Fibroblast of lung (primary cell): ENCODE data around the gene CPA1. TPM values are rescaled to one million over a fixed set of nuclear protein-coding genes. Genes with fewer than 3 reads are reported as not detected.
A peak's percentile ranks its signal among the peaks of the same experiment; 100 is the strongest.

Source experiments
- DNase-seq, 2 donors: peaks; one replicate each; pipeline versions ENCODE4 v3.0.0 to v3.0.0-alpha.2; 2010; ENCODE audit warnings: low read depth in 2 of 2
- H2AFZ ChIP-seq: 2 replicates; pipeline ENCODE4 v1.5.1; 2012; ENCODE audit warnings: low read length, control low read depth, inconsistent platforms
- H3K27ac ChIP-seq: 2 replicates; pipeline ENCODE4 v1.5.1; 2011; ENCODE audit warnings: low read length, control low read depth; ENCODE audit not compliant: insufficient read depth
- H3K27me3 ChIP-seq: 2 replicates; pipeline ENCODE4 v1.5.1; 2011; ENCODE audit warnings: mild to moderate bottlenecking, low read length; ENCODE audit not compliant: control insufficient read depth, insufficient read depth
- H3K36me3 ChIP-seq: 2 replicates; pipeline ENCODE4 v1.5.1; 2011; ENCODE audit warnings: low read length; ENCODE audit not compliant: control insufficient read depth, insufficient read depth
- H3K4me1 ChIP-seq: 2 replicates; pipeline ENCODE4 v1.5.1; 2011; ENCODE audit warnings: low read length; ENCODE audit not compliant: control insufficient read depth, insufficient read depth; ENCODE audit errors: extremely low read depth
- H3K4me2 ChIP-seq: 2 replicates; pipeline ENCODE4 v1.5.1; 2011; ENCODE audit warnings: low read length, control low read depth; ENCODE audit not compliant: insufficient read depth; ENCODE audit errors: extremely low read depth
- H3K4me3 ChIP-seq, 4 experiments: fragments of 200-600 bp in 1 of 4; sonication (generic) in 1 of 4; replicated peaks in 1 of 4; 2 replicates each; pipeline ENCODE4 v1.5.1; 2011 to 2016; ENCODE audit warnings: low read length in 4 of 4, low read depth in 3 of 4, mild to moderate bottlenecking in 3 of 4, control low read depth in 2 of 4, inconsistent platforms in 1 of 4, mixed read lengths in 1 of 4; ENCODE audit not compliant: insufficient read depth in 1 of 4; ENCODE audit errors: control extremely low read depth in 1 of 4
- H3K79me2 ChIP-seq: 2 replicates; pipeline ENCODE4 v1.5.1; 2012; ENCODE audit warnings: mild to moderate bottlenecking, low read length, inconsistent platforms; ENCODE audit not compliant: control insufficient read depth, insufficient read depth
- H3K9ac ChIP-seq: 2 replicates; pipeline ENCODE4 v1.5.1; 2011; ENCODE audit warnings: mild to moderate bottlenecking, low read length, control low read depth; ENCODE audit not compliant: insufficient read depth
- H3K9me3 ChIP-seq: 2 replicates; pipeline ENCODE4 v1.5.1; 2012; ENCODE audit warnings: low read depth, low read length; ENCODE audit not compliant: control insufficient read depth, insufficient read depth
- H4K20me1 ChIP-seq: 2 replicates; pipeline ENCODE4 v1.5.1; 2011; ENCODE audit warnings: low read length; ENCODE audit not compliant: control insufficient read depth, insufficient read depth; ENCODE audit errors: extremely low read depth
- CTCF ChIP-seq, 2 donors: IDR thresholded peaks in 1 of 2; conservative IDR thresholded peaks in 1 of 2; 1 replicate in 1 of 2; 2 replicates in 1 of 2; pipeline ENCODE4 v1.5.1; 2011 to 2012; ENCODE audit warnings: low read length in 2 of 2, control low read depth in 1 of 2, inconsistent platforms in 1 of 2, low read depth in 1 of 2, mild to moderate bottlenecking in 1 of 2
- EZH2 ChIP-seq: IDR thresholded peaks from 2 replicates; pipeline ENCODE4 v1.5.1; 2012; ENCODE audit warnings: low read length, control low read depth, mild to moderate bottlenecking; ENCODE audit errors: missing control alignments
- polyA plus RNA-seq, 2 donors: library from polyadenylated mRNA; depleted of rRNA in 1 of 2; stranded (reverse) in 1 of 2; unstranded in 1 of 2; fragments of >200 nt; gene quantifications; 2 replicates each; pipeline ENCODE4 v1.2.1, GENCODE V29; 2011 to 2012; ENCODE audit warnings: missing spikeins in 1 of 2
- total RNA-seq: library from RNA; depleted of rRNA; stranded (reverse); fragments of >200 nt; gene quantifications from 2 replicates; pipeline ENCODE4 v1.2.1, GENCODE V29; 2014

Gene CPA1
- total and polyA plus RNA-seq, 2 donors (not counting 1 experiment from before 2014, with no cell fraction given): under 0.01 to 0.12 TPM

DNA sequence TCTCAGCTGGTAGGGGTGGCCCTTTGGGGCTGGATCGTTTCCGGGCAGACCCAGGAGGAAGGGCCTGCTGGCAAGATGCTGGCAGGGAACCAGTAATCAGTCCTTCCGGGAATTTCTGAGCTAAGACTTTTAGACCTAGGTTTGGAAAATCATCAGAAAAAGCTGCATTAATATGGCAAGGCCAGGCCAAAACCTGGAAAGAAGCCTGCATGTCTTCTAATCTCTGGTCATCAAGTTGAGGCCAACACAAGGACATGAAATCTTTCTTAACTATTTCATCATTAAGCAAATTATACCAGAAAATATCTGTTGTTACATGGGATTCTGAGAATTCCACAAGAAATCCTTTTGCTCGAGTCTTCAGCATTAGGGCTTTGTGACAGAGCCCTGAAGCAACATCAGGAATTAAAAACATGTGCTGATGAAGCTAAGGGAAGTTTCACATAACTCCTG lies 19.9 kb downstream of the CPA1 start:
- H3K4me2 ChIP-seq: no peak overlapping the region

GRCh38 chr7:130401101-130401500 lies 20.8 kb downstream of the CPA1 start:
- no peak for TF ChIP-seq EZH2
- TF ChIP-seq CTCF (conservative IDR thresholded peaks at IDR 0.05 in 1 of 2, IDR thresholded peaks at IDR 0.05 in 1 of 2; ENCODE audit: low read depth in 1 of 2, low read length in 2 of 2): no peak
- Histone ChIP-seq H3K4me1 (peaks cover 2% of the 10 kb centered on the region), H4K20me1 (no peaks in the 10 kb centered on the region), H3K9ac (no peak overlapping the region), H2AFZ (no peak overlapping the region), H3K9me3 (no peaks in the 10 kb centered on the region), H3K79me2 (no peaks in the 10 kb centered on the region), H3K27ac (no peak overlapping the region), H3K36me3 (no peaks in the 10 kb centered on the region), H3K27me3 (no peaks in the 10 kb centered on the region), H3K4me3 (no peak overlapping the region), H3K4me2 (no peak overlapping the region)
- peak in 1 of 2 donors; percentile 53 for DNase-seq

More for the DNA sequence above, 19.9 kb downstream of the CPA1 start:
- no peaks in the 10 kb centered on the region for H3K27me3 ChIP-seq
- H2AFZ ChIP-seq: no peak overlapping the region
- peak overlapping the region; percentile 13 for H3K27ac ChIP-seq
- no peaks in the 10 kb centered on the region for H4K20me1 ChIP-seq
- H3K4me3 ChIP-seq: no peak overlapping the region
- TF ChIP-seq CTCF (conservative IDR thresholded peaks at IDR 0.05 in 1 of 2, IDR thresholded peaks at IDR 0.05 in 1 of 2; ENCODE audit: low read depth in 1 of 2, low read length in 2 of 2) (no peak), EZH2 (no peak)
- peaks cover 2% of the 10 kb centered on the region for H3K4me1 ChIP-seq
- no peaks in the 10 kb centered on the region for H3K9me3 ChIP-seq
- peak; percentile 43 to 67 for DNase-seq
- H3K79me2 ChIP-seq: no peaks in the 10 kb centered on the region
- H3K9ac ChIP-seq: no peak overlapping the region
- no peaks in the 10 kb centered on the region for H3K36me3 ChIP-seq

DNA sequence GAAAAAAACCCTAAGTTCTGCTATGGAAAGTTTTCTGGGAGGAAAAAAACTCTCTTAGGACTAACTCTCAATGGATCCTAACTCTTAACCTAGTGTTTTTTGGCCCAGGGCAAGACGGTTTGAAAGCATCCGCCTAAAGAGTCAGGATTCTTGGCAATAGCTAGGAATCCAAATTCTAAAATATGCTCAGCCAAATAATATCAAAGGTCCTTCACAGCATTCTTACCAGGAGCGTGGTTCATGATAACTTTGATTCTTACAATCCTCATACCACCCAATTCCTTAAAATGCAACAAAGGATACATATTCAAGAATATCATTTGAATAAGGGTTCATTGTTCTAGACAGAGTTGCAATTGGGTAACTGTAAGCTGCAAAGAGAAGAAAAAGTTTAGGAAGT lies 21.3 kb downstream of the CPA1 start:
- no peak overlapping the region for H3K27ac ChIP-seq
- H2AFZ ChIP-seq: no peak overlapping the region
- DNase-seq: no peak
- H3K9me3 ChIP-seq: no peaks in the 10 kb centered on the region
- H3K9ac ChIP-seq: no peak overlapping the region
- no peaks in the 10 kb centered on the region for H3K27me3 ChIP-seq
- no peaks in the 10 kb centered on the region for H3K36me3 ChIP-seq
- no peak overlapping the region for H3K4me2 ChIP-seq
- no peaks in the 10 kb centered on the region for H4K20me1 ChIP-seq
- no peaks in the 10 kb centered on the region for H3K79me2 ChIP-seq
- no peak overlapping the region for H3K4me3 ChIP-seq
- TF ChIP-seq EZH2: no peak
- no peak for TF ChIP-seq CTCF (conservative IDR thresholded peaks at IDR 0.05 in 1 of 2, IDR thresholded peaks at IDR 0.05 in 1 of 2; ENCODE audit: low read depth in 1 of 2, low read length in 2 of 2)
- peaks cover 2% of the 10 kb centered on the region for H3K4me1 ChIP-seq
